Spleen (tissue), 7 donors: ENCODE results near the gene EGFR.

ENCODE experiments used
- CTCF ChIP-seq, 11 experiments: fragments of 200-600 bp in 7 of 11; fragments of 450-650 bp in 4 of 11; sonication (generic) in 4 of 11; IDR thresholded peaks in 8 of 11; conservative IDR thresholded peaks in 3 of 11; 1 replicate in 7 of 11; 2 replicates in 4 of 11; pipeline versions ENCODE4 v1.4.0 to v1.8.0; 2016 to 2021; ENCODE audit warnings: antibody characterized with exemption in 11 of 11, inconsistent platforms in 4 of 11, mild to moderate bottlenecking in 1 of 11
- POLR2AphosphoS5 ChIP-seq, 3 donors: sonication (generic); formaldehyde crosslinking; IDR thresholded peaks; one replicate each; pipeline ENCODE4 v1.5.1; 2017; ENCODE audit warnings: antibody characterized with exemption in 3 of 3
- donor health status: DM: no; HTN: no; CAD: no; lungs with moderate emphysema.
- donor health status: DM: no; HTN: no; CAD: no.
- donor health status: DM: no; HTN: no; CAD: no.

DNA sequence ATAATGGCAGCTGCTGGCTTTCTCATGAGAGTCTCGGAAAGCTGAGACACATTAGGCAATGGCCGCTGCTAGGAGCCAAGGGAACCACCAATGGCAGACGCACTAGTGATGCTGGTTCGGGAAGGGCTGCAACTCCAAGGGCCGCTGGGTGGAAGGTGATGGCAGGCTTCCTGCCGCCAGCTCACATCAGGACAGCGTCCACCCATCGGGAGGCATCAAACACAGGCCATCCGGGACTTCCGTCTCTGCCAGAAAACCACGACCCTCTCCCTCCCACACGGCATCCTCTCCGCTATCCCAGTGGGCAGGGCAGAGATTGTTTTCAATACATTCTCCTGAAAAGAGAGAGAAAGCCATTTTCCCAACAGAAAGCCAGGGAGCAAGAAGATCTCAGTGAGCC, 27.5 kb upstream of the EGFR start:
- TF ChIP-seq POLR2AphosphoS5 (IDR thresholded peaks at IDR 0.05) (no peak), CTCF (IDR thresholded peaks at IDR 0.05 in 8 of 11, conservative IDR thresholded peaks at IDR 0.05 in 3 of 11) (no peak)
